GM10847 (cell line): ENCODE data around the gene RAB11FIP5.

Experiments
- POLR2A ChIP-seq: IDR thresholded peaks from 2 replicates; pipeline ENCODE4 v1.6.1; 2011; ENCODE audit not compliant: insufficient read length; ENCODE audit errors: extremely low read depth

RAB11FIP5 gene

GRCh38 chr2:73092146-73092783 lies 20.5 kb downstream of the RAB11FIP5 start:
- no peak for TF ChIP-seq POLR2A

GRCh38 chr2:73091696-73092095 lies 21.1 kb downstream of the RAB11FIP5 start:
- no peak for TF ChIP-seq POLR2A

DNA sequence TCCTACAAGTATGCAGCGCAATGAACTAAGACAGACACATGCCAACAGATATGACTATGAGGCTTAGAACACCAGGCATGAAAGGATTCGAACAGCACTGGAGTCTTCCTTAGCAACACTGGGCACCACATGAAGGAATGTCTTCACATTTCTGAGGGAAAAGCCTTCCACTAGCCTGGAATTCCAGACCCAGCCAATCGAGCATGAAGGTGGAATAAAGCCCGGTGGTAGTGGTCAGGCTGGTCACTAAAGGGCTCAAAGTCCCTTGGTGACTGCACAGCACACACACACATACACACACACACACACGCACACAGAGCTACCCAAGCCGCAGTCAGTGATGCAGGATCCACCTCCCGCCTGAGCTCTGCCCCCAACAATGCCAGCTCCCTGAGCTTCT lies 21.6 kb downstream of the RAB11FIP5 start:
- no peak for TF ChIP-seq POLR2A

DNA sequence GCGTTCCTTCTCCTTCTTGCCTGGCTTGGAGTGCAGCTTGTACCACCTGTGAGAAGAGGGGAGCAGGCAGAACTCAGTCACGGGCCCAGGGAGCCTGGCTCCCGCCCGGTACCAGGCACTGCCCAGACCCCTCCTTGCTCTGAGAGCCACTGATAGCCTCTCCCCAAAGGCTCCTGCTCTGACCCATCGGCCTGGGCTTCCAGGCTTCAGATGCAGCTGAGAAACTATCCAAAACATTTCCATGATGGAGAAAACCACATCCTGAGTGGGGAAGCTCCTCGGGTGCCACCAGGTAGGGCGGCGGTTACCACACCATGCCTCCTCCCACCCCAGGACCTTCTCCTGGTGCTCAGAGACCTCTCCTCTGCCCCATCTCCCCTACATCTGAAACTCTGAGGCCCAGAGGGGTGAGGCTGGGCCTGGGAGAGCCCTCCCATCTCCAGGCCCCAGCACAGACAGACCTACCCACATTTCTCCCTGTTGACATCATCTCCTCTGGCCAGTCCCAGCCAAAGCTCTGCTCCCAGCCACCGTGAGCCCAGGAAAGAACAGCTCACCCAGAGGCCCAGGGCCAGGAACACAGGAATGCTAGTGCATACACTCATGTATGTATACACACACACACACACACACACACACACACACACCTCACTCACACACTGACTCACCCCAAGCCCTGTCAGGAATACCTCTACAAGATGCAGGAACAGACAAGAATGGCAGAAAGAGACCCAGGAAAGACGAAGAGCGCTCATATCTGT lies 23.3 kb downstream of the RAB11FIP5 start:
- TF ChIP-seq POLR2A, result no peak

GRCh38 chr2:73088703-73089102 lies 24.0 kb downstream of the RAB11FIP5 start:
- TF ChIP-seq POLR2A, result no peak

- no peak for TF ChIP-seq POLR2A
Measured at GRCh38 chr2:73088211-73088610, 24.5 kb downstream of the RAB11FIP5 start.

GRCh38 chr2:73087311-73087710 lies 25.4 kb downstream of the RAB11FIP5 start:
- TF ChIP-seq POLR2A, result no peak

DNA sequence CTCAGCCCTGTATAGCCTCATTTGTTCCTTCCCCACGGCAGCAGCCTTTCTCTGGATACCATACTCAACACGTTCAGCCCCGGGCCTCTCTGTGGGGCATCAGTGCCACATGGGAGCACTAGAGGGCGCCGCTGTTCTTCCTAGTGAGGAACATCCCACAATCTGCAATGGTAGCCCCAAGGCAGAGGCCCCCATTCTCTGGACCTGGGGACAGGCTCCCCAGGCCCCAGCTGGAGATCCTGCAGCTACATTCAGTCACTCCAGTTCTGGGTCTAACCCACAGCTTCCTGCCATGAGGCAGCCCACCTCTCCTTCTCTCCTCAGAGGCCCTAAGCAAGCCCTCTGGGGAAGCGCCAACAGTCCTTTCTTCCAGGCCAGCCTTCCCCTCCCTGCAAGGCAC lies 27.1 kb downstream of the RAB11FIP5 start:
- TF ChIP-seq POLR2A, result no peak

DNA sequence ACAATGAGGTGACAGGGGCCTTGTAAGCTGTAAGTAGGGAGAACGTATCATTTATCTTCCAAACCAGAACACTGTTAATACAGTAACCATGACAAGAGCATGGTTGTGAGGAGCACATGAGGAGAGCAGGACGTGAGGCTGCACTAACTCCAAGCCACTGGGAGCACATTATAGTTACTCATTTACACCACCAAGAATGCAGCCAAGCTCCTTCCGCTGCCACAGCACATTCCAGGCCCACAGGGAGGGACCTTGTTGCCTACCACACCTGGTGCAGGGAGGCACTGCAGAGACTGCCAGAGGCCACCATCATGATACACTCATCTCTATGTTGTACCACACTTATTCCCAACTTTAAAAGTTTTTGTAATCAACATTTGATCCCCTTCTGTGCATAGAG lies 27.8 kb downstream of the RAB11FIP5 start:
- TF ChIP-seq POLR2A, result no peak

GRCh38 chr2:73083886-73084800 lies 28.6 kb downstream of the RAB11FIP5 start:
- TF ChIP-seq POLR2A, result no peak

GRCh38 chr2:73082523-73083410 lies 30.0 kb downstream of the RAB11FIP5 start:
- TF ChIP-seq POLR2A, result no peak

DNA sequence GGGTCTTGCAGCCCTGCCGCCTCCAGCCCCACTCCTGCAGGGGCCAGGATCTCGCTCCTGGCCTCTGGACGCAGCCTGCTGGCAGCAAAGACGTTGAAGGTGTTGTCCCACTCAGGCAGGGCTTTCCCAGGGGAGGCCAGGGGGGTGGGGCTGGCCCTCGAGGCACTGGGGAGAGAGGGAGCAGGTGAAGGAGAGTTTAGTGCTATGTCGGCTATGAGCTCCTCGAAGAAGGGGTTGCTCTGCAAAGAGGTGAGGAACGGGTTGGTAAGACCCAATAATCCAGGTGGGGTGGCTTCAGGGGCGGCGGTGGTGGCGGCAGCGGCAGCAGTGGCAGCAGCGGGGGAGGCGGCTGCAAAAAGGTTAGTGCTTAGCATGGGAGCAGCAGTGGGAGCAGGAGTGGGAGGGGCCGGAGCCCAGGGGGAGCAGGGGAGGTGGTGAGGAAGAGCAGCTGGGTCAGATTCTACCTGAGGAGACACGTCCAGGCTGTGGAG lies 31.5 kb downstream of the RAB11FIP5 start:
- no peak for TF ChIP-seq POLR2A

DNA sequence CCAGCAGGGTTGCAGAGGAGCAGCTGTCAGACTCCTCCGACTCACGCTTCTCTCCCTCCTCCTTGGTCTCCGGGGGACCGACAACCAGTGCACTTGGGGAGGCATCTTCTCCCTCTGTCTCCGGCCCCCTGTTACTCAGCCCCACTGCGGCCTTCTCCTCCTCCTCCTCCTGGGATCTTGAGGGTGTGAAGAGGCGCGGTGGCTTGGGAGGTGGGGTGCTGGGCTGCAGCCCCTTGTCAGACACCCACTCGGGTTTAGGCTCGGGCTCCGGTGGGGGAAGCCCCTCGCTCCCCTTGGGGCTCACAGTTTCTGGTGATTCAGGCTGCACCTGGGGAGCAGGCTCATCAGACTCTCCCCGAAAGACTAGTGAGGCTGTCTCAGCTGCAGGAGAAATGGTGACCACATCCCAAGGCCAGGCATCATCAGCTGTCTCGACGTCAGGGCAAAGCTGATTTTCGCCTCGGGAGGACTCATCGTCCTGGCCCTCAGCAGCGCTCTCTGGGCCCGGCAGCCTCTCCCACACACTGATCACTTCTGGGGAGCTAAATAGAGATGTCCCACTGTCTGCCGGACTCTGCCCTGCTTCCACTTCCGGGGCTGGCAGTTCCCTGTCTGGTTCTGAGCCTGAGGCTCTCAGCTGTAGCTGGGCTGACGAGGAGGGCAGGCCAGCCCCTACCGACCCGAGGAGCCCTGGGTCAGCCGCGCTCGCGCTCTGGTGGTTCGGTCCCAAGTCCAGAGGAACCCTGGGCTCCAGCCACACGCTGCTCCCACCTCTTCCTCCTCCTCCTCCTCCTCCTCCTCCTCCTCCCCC lies 32.2 kb downstream of the RAB11FIP5 start:
- TF ChIP-seq POLR2A, result no peak

- TF ChIP-seq POLR2A, result no peak
Measured at GRCh38 chr2:73079636-73080035, 33.1 kb downstream of the RAB11FIP5 start.
